ENCODE measurements around the gene HS6ST1. TPM values are rescaled to one million over a fixed set of nuclear protein-coding genes. Genes with fewer than 3 reads are reported as not detected.

Gene HS6ST1
- total and polyA plus RNA-seq, 4 donors: 17.9 to 31.9 (median 25.4) TPM

DNA sequence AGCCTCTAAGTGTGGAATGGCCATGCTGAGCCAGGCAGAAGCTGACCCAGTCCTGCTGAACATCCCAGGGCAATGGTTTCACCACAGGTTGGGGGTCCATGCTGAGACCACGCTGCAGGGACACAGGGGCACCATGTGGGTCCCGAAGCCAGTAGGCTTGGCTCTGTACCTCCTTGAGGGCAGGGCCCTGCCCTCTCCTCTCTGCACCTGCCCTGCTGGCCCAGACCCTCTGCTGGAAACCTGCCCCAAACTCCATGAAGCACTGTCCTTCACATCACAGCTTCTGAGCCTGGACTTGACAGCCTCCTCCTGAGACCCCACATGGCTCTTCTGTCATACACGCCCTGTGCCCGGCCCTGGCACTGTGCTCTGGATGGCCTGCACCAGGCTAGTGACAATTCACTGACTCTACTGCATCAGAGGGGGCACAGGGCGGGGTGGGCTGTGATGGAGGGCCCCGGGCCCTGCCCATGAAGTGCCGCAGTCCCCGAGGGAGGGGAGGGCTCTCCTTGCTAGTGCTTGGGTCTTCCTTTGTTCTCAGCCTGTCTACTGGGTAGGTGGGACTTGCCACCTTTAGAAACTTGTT is 24.7 kb downstream of the HS6ST1 start:
- Histone ChIP-seq H3K9ac (ENCODE audit: low read depth in 1 of 2, low read length in 2 of 2) (no peak overlapping the region), H3K4me1 (ENCODE audit: control insufficient read depth in 4 of 4, insufficient read depth in 4 of 4, low read length in 3 of 4) (peaks cover 0 to 34% (median 22%) of the 10 kb centered on the region in 4 donors), H3K27me3 (ENCODE audit: control insufficient read depth in 4 of 4, insufficient read depth in 4 of 4, low read length in 3 of 4) (no peaks in the 10 kb centered on the region), H3K27ac (ENCODE audit: low read depth in 1 of 2, low read length in 2 of 2) (no peak overlapping the region), H3K4me3 (ENCODE audit: low read depth in 1 of 3, low read length in 3 of 3) (no peak overlapping the region), H3K36me3 (ENCODE audit: control insufficient read depth in 4 of 4, insufficient read depth in 3 of 4, low read depth in 1 of 4, low read length in 3 of 4) (no peaks in the 10 kb centered on the region), H3K9me3 (ENCODE audit: control insufficient read depth in 4 of 4, low read length in 3 of 4) (no peaks in the 10 kb centered on the region)
- TF ChIP-seq, protein P1, sequence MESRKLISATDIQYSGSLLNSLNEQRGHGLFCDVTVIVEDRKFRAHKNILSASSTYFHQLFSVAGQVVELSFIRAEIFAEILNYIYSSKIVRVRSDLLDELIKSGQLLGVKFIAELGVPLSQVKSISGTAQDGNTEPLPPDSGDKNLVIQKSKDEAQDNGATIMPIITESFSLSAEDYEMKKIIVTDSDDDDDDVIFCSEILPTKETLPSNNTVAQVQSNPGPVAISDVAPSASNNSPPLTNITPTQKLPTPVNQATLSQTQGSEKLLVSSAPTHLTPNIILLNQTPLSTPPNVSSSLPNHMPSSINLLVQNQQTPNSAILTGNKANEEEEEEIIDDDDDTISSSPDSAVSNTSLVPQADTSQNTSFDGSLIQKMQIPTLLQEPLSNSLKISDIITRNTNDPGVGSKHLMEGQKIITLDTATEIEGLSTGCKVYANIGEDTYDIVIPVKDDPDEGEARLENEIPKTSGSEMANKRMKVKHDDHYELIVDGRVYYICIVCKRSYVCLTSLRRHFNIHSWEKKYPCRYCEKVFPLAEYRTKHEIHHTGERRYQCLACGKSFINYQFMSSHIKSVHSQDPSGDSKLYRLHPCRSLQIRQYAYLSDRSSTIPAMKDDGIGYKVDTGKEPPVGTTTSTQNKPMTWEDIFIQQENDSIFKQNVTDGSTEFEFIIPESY (IDR thresholded peaks at IDR 0.05): no peak
- TF ChIP-seq FOXA2 (IDR thresholded peaks at IDR 0.05) (no peak), GABPA (IDR thresholded peaks at IDR 0.05 in 1 of 2, conservative IDR thresholded peaks at IDR 0.05 in 1 of 2) (no peak), RAD21 (IDR thresholded peaks at IDR 0.05) (no peak), NR2F2 (IDR thresholded peaks at IDR 0.05) (no peak), RXRA (IDR thresholded peaks at IDR 0.05) (no peak), SP1 (IDR thresholded peaks at IDR 0.05) (no peak), EGR1 (IDR thresholded peaks at IDR 0.05; ENCODE audit: low read depth in 2 of 2) (no peak), HNF4A (conservative IDR thresholded peaks at IDR 0.05) (no peak), JUND (IDR thresholded peaks at IDR 0.05) (no peak), YY1 (IDR thresholded peaks at IDR 0.05) (no peak), HNF4G (IDR thresholded peaks at IDR 0.05) (no peak), FOXA1 (IDR thresholded peaks at IDR 0.05) (no peak)
- TF ChIP-seq, protein P2, sequence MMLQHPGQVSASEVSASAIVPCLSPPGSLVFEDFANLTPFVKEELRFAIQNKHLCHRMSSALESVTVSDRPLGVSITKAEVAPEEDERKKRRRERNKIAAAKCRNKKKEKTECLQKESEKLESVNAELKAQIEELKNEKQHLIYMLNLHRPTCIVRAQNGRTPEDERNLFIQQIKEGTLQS (IDR thresholded peaks at IDR 0.05): no peak
- TF ChIP-seq, protein P3, sequence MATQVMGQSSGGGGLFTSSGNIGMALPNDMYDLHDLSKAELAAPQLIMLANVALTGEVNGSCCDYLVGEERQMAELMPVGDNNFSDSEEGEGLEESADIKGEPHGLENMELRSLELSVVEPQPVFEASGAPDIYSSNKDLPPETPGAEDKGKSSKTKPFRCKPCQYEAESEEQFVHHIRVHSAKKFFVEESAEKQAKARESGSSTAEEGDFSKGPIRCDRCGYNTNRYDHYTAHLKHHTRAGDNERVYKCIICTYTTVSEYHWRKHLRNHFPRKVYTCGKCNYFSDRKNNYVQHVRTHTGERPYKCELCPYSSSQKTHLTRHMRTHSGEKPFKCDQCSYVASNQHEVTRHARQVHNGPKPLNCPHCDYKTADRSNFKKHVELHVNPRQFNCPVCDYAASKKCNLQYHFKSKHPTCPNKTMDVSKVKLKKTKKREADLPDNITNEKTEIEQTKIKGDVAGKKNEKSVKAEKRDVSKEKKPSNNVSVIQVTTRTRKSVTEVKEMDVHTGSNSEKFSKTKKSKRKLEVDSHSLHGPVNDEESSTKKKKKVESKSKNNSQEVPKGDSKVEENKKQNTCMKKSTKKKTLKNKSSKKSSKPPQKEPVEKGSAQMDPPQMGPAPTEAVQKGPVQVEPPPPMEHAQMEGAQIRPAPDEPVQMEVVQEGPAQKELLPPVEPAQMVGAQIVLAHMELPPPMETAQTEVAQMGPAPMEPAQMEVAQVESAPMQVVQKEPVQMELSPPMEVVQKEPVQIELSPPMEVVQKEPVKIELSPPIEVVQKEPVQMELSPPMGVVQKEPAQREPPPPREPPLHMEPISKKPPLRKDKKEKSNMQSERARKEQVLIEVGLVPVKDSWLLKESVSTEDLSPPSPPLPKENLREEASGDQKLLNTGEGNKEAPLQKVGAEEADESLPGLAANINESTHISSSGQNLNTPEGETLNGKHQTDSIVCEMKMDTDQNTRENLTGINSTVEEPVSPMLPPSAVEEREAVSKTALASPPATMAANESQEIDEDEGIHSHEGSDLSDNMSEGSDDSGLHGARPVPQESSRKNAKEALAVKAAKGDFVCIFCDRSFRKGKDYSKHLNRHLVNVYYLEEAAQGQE (IDR thresholded peaks at IDR 0.05): no peak
- TF ChIP-seq, protein P4, sequence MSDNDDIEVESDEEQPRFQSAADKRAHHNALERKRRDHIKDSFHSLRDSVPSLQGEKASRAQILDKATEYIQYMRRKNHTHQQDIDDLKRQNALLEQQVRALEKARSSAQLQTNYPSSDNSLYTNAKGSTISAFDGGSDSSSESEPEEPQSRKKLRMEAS (IDR thresholded peaks at IDR 0.05): no peak
- 96% methylated on average over 8 of the region's 8 CpGs for WGBS
- DNase-seq (ENCODE audit: low spot score): no peak

DNA sequence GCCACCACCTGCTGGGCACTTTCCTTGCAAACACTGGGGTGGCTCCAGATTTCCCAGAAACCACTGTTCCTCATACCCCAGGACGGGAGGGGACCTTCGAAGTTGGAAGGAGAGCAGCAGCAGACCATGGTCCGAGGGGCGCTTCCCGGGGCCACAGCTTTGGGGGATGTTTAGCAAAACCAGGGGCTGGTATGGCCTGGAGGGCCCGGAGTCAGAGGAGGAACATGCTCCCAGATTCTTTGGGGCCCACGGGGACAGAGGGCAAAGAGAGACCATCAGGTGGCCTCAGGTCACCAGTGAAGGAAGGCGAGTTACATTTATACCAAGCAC is 25.3 kb downstream of the HS6ST1 start:
- no peak for DNase-seq (ENCODE audit: low spot score)
- Histone ChIP-seq H3K4me3 (ENCODE audit: low read depth in 1 of 3, low read length in 3 of 3) (no peak overlapping the region), H3K27ac (ENCODE audit: low read depth in 1 of 2, low read length in 2 of 2) (no peak overlapping the region), H3K36me3 (ENCODE audit: control insufficient read depth in 4 of 4, insufficient read depth in 3 of 4, low read depth in 1 of 4, low read length in 3 of 4) (no peaks in the 10 kb centered on the region), H3K9me3 (ENCODE audit: control insufficient read depth in 4 of 4, low read length in 3 of 4) (no peaks in the 10 kb centered on the region), H3K4me1 (ENCODE audit: control insufficient read depth in 4 of 4, insufficient read depth in 4 of 4, low read length in 3 of 4) (peaks cover 0 to 32% (median 23%) of the 10 kb centered on the region in 4 donors), H3K27me3 (ENCODE audit: control insufficient read depth in 4 of 4, insufficient read depth in 4 of 4, low read length in 3 of 4) (no peaks in the 10 kb centered on the region), H3K9ac (ENCODE audit: low read depth in 1 of 2, low read length in 2 of 2) (no peak overlapping the region)
- WGBS: 95% methylated on average over 8 of the region's 8 CpGs
- no peak for TF ChIP-seq RXRA (IDR thresholded peaks at IDR 0.05)
- no peak for TF ChIP-seq EGR1 (IDR thresholded peaks at IDR 0.05; ENCODE audit: low read depth in 2 of 2)
- TF ChIP-seq HNF4G (IDR thresholded peaks at IDR 0.05): no peak
- TF ChIP-seq, protein P2 (IDR thresholded peaks at IDR 0.05): no peak
- TF ChIP-seq SP1 (IDR thresholded peaks at IDR 0.05): no peak
- TF ChIP-seq YY1 (IDR thresholded peaks at IDR 0.05): no peak
- TF ChIP-seq FOXA2 (IDR thresholded peaks at IDR 0.05): no peak
- no peak for TF ChIP-seq JUND (IDR thresholded peaks at IDR 0.05)
- TF ChIP-seq FOXA1 (IDR thresholded peaks at IDR 0.05): no peak
- TF ChIP-seq HNF4A (conservative IDR thresholded peaks at IDR 0.05): no peak
- TF ChIP-seq, protein P4 (IDR thresholded peaks at IDR 0.05): no peak
- no peak for TF ChIP-seq NR2F2 (IDR thresholded peaks at IDR 0.05)
- no peak for TF ChIP-seq GABPA (IDR thresholded peaks at IDR 0.05 in 1 of 2, conservative IDR thresholded peaks at IDR 0.05 in 1 of 2)
- TF ChIP-seq, protein P1 (IDR thresholded peaks at IDR 0.05): no peak
- TF ChIP-seq RAD21 (IDR thresholded peaks at IDR 0.05): no peak
